SJSA1 (cell line): ENCODE results near the gene EHD4. TPM values are rescaled to one million over a fixed set of nuclear protein-coding genes. Genes with fewer than 3 reads are reported as not detected.

Source experiments
- DNase-seq, 2 experiments: peaks; one replicate each; pipeline ENCODE4 v3.0.0-alpha.2; 2015 to 2020; ENCODE audit warnings: low spot score in 2 of 2, low read depth in 1 of 2
- H3K27ac ChIP-seq: fragments of 250-450 bp; sonication (Bioruptor Pico); 2 replicates; pipeline ENCODE4 v1.5.1; 2020; ENCODE audit warnings: mild to moderate bottlenecking, moderate library complexity
- H3K27me3 ChIP-seq: fragments of 250-450 bp; sonication (Bioruptor Pico); replicated peaks from 2 replicates; pipeline ENCODE4 v1.5.1; 2020; ENCODE audit warnings: mild to moderate bottlenecking, moderate library complexity
- H3K36me3 ChIP-seq: fragments of 250-450 bp; sonication (Bioruptor Pico); 2 replicates; pipeline ENCODE4 v1.5.1; 2020; ENCODE audit warnings: mild to moderate bottlenecking
- H3K4me1 ChIP-seq: fragments of 250-450 bp; sonication (Bioruptor Pico); replicated peaks from 2 replicates; pipeline ENCODE4 v1.6.1; 2021; ENCODE audit warnings: mild to moderate bottlenecking
- H3K4me3 ChIP-seq: fragments of 250-450 bp; sonication (Bioruptor Pico); 2 replicates; pipeline ENCODE4 v1.5.1; 2020; ENCODE audit warnings: mild to moderate bottlenecking
- H3K9me3 ChIP-seq: fragments of 250-450 bp; sonication (Bioruptor Pico); replicated peaks from 2 replicates; pipeline ENCODE4 v1.5.1; 2020; ENCODE audit warnings: mild to moderate bottlenecking
- total RNA-seq: library from RNA; depleted of rRNA; stranded (reverse); fragments of >200 nt; shearing (Covaris generic); gene quantifications from 2 replicates; pipeline ENCODE4 v1.2.3, GENCODE V29; 2014

Gene EHD4
- total RNA-seq, 1 experiment from 2014 or later, result 26.8 TPM

- H3K27ac ChIP-seq, result no peak overlapping the region
- peaks cover 46% of the 10 kb centered on the region for H3K36me3 ChIP-seq
- no peaks in the 10 kb centered on the region for H3K9me3 ChIP-seq
- peaks cover 66% of the 10 kb centered on the region for H3K4me1 ChIP-seq
- H3K27me3 ChIP-seq, result no peaks in the 10 kb centered on the region
- DNase-seq, result no peak
- H3K4me3 ChIP-seq, result no peak overlapping the region
Observed at GRCh38 chr15:41937568-41937923, 34.8 kb downstream of the EHD4 start.

GRCh38 chr15:41936649-41937567 lies 35.4 kb downstream of the EHD4 start:
- Histone ChIP-seq H3K9me3 (no peaks in the 10 kb centered on the region), H3K36me3 (peaks cover 40% of the 10 kb centered on the region), H3K27me3 (no peaks in the 10 kb centered on the region), H3K27ac (no peak overlapping the region), H3K4me1 (peaks cover 60% of the 10 kb centered on the region), H3K4me3 (no peak overlapping the region)
- no peak for DNase-seq

- DNase-seq, result no peak
- Histone ChIP-seq H3K9me3 (no peaks in the 10 kb centered on the region), H3K36me3 (peaks cover 36% of the 10 kb centered on the region), H3K4me1 (peaks cover 59% of the 10 kb centered on the region), H3K27ac (no peak overlapping the region), H3K27me3 (no peaks in the 10 kb centered on the region), H3K4me3 (no peak overlapping the region)
Observed at GRCh38 chr15:41936155-41936554, 36.2 kb downstream of the EHD4 start.

GRCh38 chr15:41935566-41936020 lies 36.8 kb downstream of the EHD4 start:
- DNase-seq, result no peak
- H3K4me3 ChIP-seq, result no peak overlapping the region
- peaks cover 31% of the 10 kb centered on the region for H3K36me3 ChIP-seq
- no peaks in the 10 kb centered on the region for H3K9me3 ChIP-seq
- H3K4me1 ChIP-seq, result peaks cover 59% of the 10 kb centered on the region
- H3K27me3 ChIP-seq, result no peaks in the 10 kb centered on the region
- H3K27ac ChIP-seq, result no peak overlapping the region

- no peaks in the 10 kb centered on the region for H3K27me3 ChIP-seq
- peaks cover 59% of the 10 kb centered on the region for H3K4me1 ChIP-seq
- no peak overlapping the region for H3K27ac ChIP-seq
- peaks cover 25% of the 10 kb centered on the region for H3K36me3 ChIP-seq
- no peaks in the 10 kb centered on the region for H3K9me3 ChIP-seq
- no peak overlapping the region for H3K4me3 ChIP-seq
- DNase-seq, result no peak
Observed at GRCh38 chr15:41934843-41935242, 37.5 kb downstream of the EHD4 start.

- H3K36me3 ChIP-seq, result peaks cover 30% of the 10 kb centered on the region
- H3K4me1 ChIP-seq, result peaks cover 59% of the 10 kb centered on the region
- peak in 1 of 2 experiments; percentile 60 for DNase-seq
- H3K9me3 ChIP-seq, result no peaks in the 10 kb centered on the region
- no peak overlapping the region for H3K27ac ChIP-seq
- no peaks in the 10 kb centered on the region for H3K27me3 ChIP-seq
- H3K4me3 ChIP-seq, result no peak overlapping the region
Observed at GRCh38 chr15:41933771-41934170, 38.6 kb downstream of the EHD4 start.

GRCh38 chr15:41933326-41933725 lies 39.0 kb downstream of the EHD4 start:
- Histone ChIP-seq H3K4me3 (no peak overlapping the region), H3K4me1 (peaks cover 62% of the 10 kb centered on the region)

GRCh38 chr15:41932511-41933289 lies 39.7 kb downstream of the EHD4 start:
- Histone ChIP-seq H3K27me3 (no peaks in the 10 kb centered on the region), H3K4me1 (peaks cover 68% of the 10 kb centered on the region), H3K36me3 (peaks cover 27% of the 10 kb centered on the region), H3K4me3 (no peak overlapping the region), H3K27ac (no peak overlapping the region), H3K9me3 (no peaks in the 10 kb centered on the region)
- DNase-seq, result no peak

More at GRCh38 chr15:41933326-41933725, 39.0 kb downstream of the EHD4 start:
- DNase-seq, result no peak
- no peaks in the 10 kb centered on the region for H3K27me3 ChIP-seq
- peaks cover 32% of the 10 kb centered on the region for H3K36me3 ChIP-seq
- H3K9me3 ChIP-seq, result no peaks in the 10 kb centered on the region
- H3K27ac ChIP-seq, result no peak overlapping the region

GRCh38 chr15:41932101-41932500 lies 40.3 kb downstream of the EHD4 start:
- DNase-seq, result no peak
- Histone ChIP-seq H3K36me3 (peaks cover 23% of the 10 kb centered on the region), H3K27me3 (no peaks in the 10 kb centered on the region), H3K4me3 (no peak overlapping the region), H3K9me3 (no peaks in the 10 kb centered on the region), H3K27ac (no peak overlapping the region), H3K4me1 (peaks cover 74% of the 10 kb centered on the region)

- no peak for DNase-seq
- Histone ChIP-seq H3K9me3 (no peaks in the 10 kb centered on the region), H3K27ac (peak overlapping the region; percentile 95), H3K27me3 (no peaks in the 10 kb centered on the region), H3K4me1 (peaks cover 80% of the 10 kb centered on the region), H3K36me3 (peaks cover 17% of the 10 kb centered on the region), H3K4me3 (no peak overlapping the region)
Observed at GRCh38 chr15:41930867-41931222, 41.5 kb downstream of the EHD4 start.

- H3K9me3 ChIP-seq, result no peaks in the 10 kb centered on the region
- H3K27ac ChIP-seq, result peak overlapping the region; percentile 95
- no peak overlapping the region for H3K4me3 ChIP-seq
- H3K27me3 ChIP-seq, result no peaks in the 10 kb centered on the region
- peak; percentile 79 to 94 for DNase-seq
- peaks cover 14% of the 10 kb centered on the region for H3K36me3 ChIP-seq
- H3K4me1 ChIP-seq, result peaks cover 80% of the 10 kb centered on the region
Observed at GRCh38 chr15:41930221-41930866, 42.0 kb downstream of the EHD4 start.

- no peaks in the 10 kb centered on the region for H3K9me3 ChIP-seq
- peak in 1 of 2 experiments; percentile 42 for DNase-seq
- H3K27ac ChIP-seq, result peak overlapping the region; percentile 95
- peaks cover 24% of the 10 kb centered on the region for H3K36me3 ChIP-seq
- peaks cover 66% of the 10 kb centered on the region for H3K4me1 ChIP-seq
- no peaks in the 10 kb centered on the region for H3K27me3 ChIP-seq
- H3K4me3 ChIP-seq, result no peak overlapping the region
Observed at GRCh38 chr15:41928637-41929620, 43.4 kb downstream of the EHD4 start.

GRCh38 chr15:41928100-41928499 lies 44.3 kb downstream of the EHD4 start:
- peak in 1 of 2 experiments; percentile 50 for DNase-seq
- H3K36me3 ChIP-seq, result peaks cover 26% of the 10 kb centered on the region
- H3K4me1 ChIP-seq, result peaks cover 58% of the 10 kb centered on the region
- no peaks in the 10 kb centered on the region for H3K9me3 ChIP-seq
- no peak overlapping the region for H3K4me3 ChIP-seq
- 0 out of 2 replicates have a peak overlapping the region, but pooled peaks have one; percentile 95 for H3K27ac ChIP-seq
- H3K27me3 ChIP-seq, result no peaks in the 10 kb centered on the region
